Activated naive CD8-positive, alpha-beta T cell treated with anti-CD3 and anti-CD28 coated beads, Interleukin-2, amount 50 U/mL, for 24 hours (primary cell): ENCODE data around the gene TCEAL6.
"Not testable (repeated sequence)": the region's sequence is repeated elsewhere in the genome, so short reads cannot be mapped to it uniquely, and the experiment has no call there.

ENCODE experiments used
- ATAC-seq: fragments of 150-1000 bp; cut with Tn5 transposase; one replicate; pipeline ENCODE4 v1.10.0; 2021
- DNase-seq: peaks from one replicate; pipeline ENCODE4 v3.0.0; 2021
- H3K27ac Mint-ChIP-seq: one replicate; pipeline ENCODE4 v1.8.0; 2021; ENCODE audit warnings: mild to moderate bottlenecking, mixed read lengths
- H3K27me3 Mint-ChIP-seq: one replicate; pipeline ENCODE4 v1.8.0; 2021; ENCODE audit warnings: mixed read lengths
- H3K36me3 Mint-ChIP-seq: one replicate; pipeline ENCODE4 v1.8.0; 2021; ENCODE audit warnings: low read depth, mixed read lengths
- H3K4me1 Mint-ChIP-seq: one replicate; pipeline ENCODE4 v1.8.0; 2021; ENCODE audit warnings: mixed read lengths
- H3K4me3 Mint-ChIP-seq: one replicate; pipeline ENCODE4 v1.8.0; 2021; ENCODE audit warnings: mild to moderate bottlenecking, moderate library complexity, mixed read lengths
- H3K9me3 Mint-ChIP-seq: one replicate; pipeline ENCODE4 v1.8.0; 2021; ENCODE audit warnings: mixed read lengths

The TCEAL6 gene

DNA sequence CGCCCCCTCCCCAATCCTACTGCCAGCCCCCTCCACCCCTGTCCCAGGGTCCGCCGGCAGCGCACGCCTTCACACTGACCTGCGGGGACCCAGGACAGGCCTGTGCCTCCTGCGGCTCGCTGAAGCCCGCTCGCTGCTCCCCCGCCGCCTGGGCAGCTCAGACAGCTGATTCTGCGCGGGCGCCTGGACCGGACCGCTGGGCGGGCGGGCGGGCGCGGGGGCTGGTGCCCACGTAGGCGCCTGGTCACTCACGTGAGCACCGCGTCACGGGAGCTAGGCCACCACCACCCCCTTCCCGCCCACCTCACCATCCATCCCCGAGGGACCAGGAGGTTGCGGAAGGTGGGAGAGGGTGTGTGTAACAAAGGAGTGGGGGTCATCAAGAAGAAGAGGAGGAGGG lies at the start of gene TCEAL6:
TCEAL6 (minus strand) TSS at position 208 of the 400 bp plus-strand sequence.
- not testable (repeated sequence) for H3K4me3 Mint-ChIP-seq, H3K27ac Mint-ChIP-seq, DNase-seq, H3K36me3 Mint-ChIP-seq, ATAC-seq, H3K9me3 Mint-ChIP-seq, H3K4me1 Mint-ChIP-seq
- H3K27me3 Mint-ChIP-seq, result peaks cover 18% of the 10 kb centered on the region

DNA sequence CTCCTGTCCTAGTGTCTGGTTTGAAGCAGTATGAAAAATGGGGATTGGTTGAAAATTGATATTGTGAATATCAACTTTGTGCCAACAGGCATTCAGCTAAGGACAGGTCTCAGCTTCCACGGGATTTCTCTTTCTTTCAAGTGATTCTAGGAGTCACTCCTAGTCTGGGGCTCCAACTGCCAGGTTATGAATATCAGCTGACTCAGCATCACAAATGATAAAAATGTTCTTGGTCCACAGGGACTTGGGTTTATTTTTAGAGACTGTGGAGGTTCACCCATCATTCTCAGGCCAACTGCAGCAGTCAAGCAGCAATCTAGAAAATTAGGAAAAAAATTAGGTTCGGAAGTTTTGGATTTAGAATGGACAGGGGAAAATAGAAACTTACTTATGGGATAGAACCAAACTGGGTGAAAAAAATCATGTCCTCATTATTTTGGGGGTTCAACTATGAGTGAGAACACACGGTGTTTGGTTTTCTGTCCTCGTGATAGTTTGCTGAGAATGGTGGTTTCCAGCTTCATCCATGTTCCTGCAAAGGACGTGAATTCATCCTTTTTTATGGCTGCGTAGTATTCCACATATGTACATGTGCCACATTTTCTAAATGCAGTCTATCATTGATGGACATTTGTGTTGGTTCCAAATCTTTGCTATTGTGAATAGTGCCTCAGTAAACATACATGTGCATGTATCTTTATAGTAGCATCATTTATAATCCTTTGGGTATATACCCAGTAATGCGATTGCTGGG lies 43.9 kb upstream of the TCEAL6 start:
- Mint-ChIP-seq H3K27ac (no peak overlapping the region), H3K4me3 (no peak overlapping the region), H3K9me3 (peaks cover 4% of the 10 kb centered on the region), H3K36me3 (no peaks in the 10 kb centered on the region), H3K27me3 (no peaks in the 10 kb centered on the region), H3K4me1 (no peaks in the 10 kb centered on the region)
- no peak for ATAC-seq
- no peak for DNase-seq

DNA sequence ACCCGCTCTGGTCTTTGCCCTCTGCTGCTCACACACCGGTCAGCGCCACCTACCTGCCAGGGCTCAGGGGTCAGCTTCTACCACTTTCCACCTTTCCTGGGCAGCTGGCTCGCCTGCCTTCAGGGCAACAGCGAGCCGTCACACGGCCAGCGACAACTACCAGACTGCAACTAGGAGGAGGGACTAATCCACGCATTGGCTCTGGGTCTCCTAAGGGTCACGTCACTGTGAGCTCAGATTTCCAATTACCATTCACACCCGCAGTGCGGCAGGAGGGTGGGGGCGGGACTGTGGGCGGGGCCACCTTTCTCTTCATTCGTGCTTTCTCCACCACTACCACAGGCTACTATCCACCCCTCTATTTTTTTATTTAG lies 13.5 kb upstream of the TCEAL6 start, which contains the start of gene BEX5:
BEX5 (minus strand) TSS at position 172 of the 374 bp plus-strand sequence. CDS start 1,712 bp downstream, outside the sequence.
- H3K27me3 Mint-ChIP-seq, result peaks cover 3% of the 10 kb centered on the region
- no peaks in the 10 kb centered on the region for H3K36me3 Mint-ChIP-seq
- peak within 1 kb of the TSS; percentile 91 for H3K4me3 Mint-ChIP-seq
- peaks cover 14% of the 10 kb centered on the region for H3K4me1 Mint-ChIP-seq
- H3K27ac Mint-ChIP-seq, result peak within 1 kb of the TSS; percentile 83
- ATAC-seq (peak; percentile 97), DNase-seq (peak; percentile 23)
- no peaks in the 10 kb centered on the region for H3K9me3 Mint-ChIP-seq

DNA sequence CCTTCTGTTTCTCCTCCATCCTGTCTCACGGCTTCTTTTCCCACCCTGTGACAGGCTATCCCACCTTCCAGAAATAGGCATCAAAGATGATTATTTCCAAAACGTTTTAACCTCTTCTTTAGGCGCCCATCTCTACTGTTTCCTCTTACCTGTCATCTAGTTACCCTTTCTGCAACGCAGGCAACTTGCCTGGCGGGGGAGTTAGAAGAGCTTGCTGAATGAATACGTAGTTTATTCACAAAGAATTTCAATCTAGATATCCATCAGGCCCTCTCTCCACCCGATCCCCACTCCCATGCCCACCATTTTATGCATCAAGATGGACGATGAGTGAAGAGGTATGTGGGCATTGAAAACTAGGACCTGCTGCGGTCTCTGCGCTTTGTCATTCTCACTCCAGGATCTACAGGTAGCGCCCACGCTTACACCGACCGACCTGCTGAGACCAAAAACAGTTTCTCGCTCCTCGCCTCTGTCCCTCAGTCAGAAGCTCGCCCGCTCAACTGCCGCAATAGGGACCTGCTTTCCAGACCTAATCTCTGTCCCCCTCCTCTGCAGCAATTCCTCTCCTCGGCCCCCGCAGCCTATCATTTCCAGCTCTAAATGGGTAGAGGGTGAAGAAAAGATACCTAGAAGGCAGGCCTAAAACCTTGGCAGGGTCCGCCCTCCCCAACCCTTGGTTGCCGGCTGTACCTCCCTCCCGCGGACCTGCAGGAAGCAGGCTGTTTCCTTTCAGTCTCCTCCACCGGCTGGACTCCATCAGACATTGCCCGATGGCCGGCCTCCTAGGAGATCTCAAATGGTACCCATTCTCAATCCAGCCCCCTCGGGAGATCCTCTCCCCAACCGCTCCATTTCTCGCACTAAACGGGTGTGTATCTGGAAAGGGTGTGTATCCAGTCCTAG lies 12.9 kb upstream of the TCEAL6 start:
- DNase-seq (peak; percentile 4), ATAC-seq (peak; percentile 39)
- Mint-ChIP-seq H3K27ac (peak overlapping the region; percentile 83), H3K36me3 (no peaks in the 10 kb centered on the region), H3K4me3 (peak overlapping the region; percentile 91), H3K27me3 (peaks cover 3% of the 10 kb centered on the region), H3K4me1 (peaks cover 14% of the 10 kb centered on the region), H3K9me3 (no peaks in the 10 kb centered on the region)

DNA sequence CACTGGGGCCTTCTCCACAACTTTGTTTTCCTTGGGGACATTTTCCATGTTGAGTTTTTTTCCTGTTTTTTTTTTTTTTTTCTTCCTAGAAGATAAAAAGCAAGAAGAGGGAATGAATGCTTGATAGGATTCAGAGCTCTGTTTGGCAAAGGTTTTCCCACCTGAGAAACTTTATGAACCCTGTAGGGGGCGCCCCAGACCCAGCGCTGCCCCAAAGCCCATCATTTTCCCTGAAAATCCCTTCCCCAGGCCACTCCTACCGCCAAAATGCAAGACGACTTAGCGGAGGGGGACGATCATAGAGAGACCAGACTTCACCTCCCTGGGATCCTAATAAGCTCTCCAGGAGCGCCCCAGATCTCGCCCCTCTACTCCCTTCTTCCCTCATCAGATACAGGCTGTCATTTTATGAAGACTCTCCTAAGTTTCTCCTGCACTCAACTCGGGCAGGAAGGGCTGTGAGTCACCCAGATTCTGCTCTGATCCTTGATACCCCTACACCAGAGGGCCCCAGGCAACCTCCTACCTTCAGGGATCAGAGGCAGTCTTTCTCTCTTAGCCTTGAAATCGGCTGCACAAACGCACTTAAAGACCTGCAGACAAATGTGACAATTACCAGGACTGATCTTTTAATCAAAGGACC lies 12.1 kb upstream of the TCEAL6 start:
- Mint-ChIP-seq H3K27me3 (peaks cover 3% of the 10 kb centered on the region), H3K36me3 (no peaks in the 10 kb centered on the region), H3K9me3 (no peaks in the 10 kb centered on the region), H3K4me1 (peaks cover 14% of the 10 kb centered on the region), H3K27ac (no peak overlapping the region), H3K4me3 (peak overlapping the region; percentile 91)
- ATAC-seq (peak; percentile 18), DNase-seq (peak; percentile 17)

DNA sequence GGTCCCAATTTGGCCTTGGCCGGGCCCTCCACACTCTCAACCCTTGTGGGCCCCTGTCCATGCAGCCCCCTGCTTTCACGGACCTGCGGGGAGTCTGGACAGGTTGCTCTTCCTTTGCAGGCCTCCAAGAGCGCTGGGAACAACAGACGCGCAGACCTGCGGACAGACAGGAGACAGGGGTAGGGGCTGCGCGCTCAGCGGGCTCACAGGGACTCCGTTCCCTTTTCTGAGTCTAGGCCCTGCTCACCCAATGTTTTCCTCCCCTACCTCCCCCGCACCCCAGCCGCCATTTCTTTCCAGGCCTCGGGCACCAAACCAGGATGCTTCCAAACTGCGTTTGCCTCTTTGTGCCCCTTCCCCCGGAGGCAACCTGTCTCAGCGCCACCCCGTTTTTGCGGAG lies 650 bp downstream of the TCEAL6 start:
- H3K27me3 Mint-ChIP-seq, result peaks cover 20% of the 10 kb centered on the region
- not testable (repeated sequence) for H3K4me3 Mint-ChIP-seq, H3K4me1 Mint-ChIP-seq, ATAC-seq, DNase-seq, H3K9me3 Mint-ChIP-seq, H3K27ac Mint-ChIP-seq, H3K36me3 Mint-ChIP-seq

DNA sequence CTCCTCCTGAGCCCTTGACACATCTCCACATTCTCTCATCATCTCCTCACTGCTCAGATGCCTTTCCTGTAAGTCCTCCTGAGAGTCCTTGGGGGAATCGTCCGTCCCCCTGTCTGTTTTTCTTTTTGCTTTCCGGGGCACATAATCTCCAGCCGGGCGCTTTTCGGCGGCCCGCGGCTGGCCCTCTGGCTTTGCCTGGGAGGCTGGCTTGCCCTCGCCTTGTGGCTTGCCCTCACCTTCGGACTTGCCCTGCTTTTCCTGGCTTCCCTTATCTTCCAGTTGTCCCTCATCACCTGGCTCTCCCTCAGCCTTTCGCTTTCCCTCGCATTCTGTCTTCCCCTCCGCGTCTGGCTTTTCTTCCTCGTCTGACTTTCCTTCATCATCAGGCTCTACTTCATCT lies 1.4 kb downstream of the TCEAL6 start:
- H3K36me3 Mint-ChIP-seq, DNase-seq, H3K4me1 Mint-ChIP-seq, ATAC-seq, H3K4me3 Mint-ChIP-seq, H3K27ac Mint-ChIP-seq, H3K9me3 Mint-ChIP-seq: not testable (repeated sequence)
- H3K27me3 Mint-ChIP-seq, result peaks cover 20% of the 10 kb centered on the region

DNA sequence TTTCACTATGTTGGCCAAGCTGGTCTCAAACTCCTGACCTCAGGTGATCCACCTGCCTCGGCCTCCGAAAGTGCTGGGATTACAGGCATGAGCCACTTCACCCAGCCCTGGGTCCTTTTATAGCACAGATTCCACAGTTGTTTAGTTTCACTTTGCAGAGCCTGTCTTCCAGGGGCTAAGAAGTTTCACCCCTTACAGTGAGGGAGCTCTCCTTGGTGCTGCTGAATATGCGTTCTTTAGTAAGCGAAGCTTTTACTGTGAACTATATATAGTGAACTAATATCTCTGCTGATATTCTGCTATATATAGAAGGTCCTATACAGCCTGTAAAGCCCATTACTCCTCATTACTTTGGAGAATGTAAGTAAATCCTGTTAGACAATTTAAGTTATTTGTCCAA lies 4.2 kb downstream of the TCEAL6 start:
- H3K36me3 Mint-ChIP-seq, result no peaks in the 10 kb centered on the region
- H3K27me3 Mint-ChIP-seq, result peaks cover 17% of the 10 kb centered on the region
- ATAC-seq, result no peak
- no peak for DNase-seq
- no peak overlapping the region for H3K4me3 Mint-ChIP-seq
- no peak overlapping the region for H3K27ac Mint-ChIP-seq
- no peaks in the 10 kb centered on the region for H3K4me1 Mint-ChIP-seq
- H3K9me3 Mint-ChIP-seq, result no peaks in the 10 kb centered on the region

DNA sequence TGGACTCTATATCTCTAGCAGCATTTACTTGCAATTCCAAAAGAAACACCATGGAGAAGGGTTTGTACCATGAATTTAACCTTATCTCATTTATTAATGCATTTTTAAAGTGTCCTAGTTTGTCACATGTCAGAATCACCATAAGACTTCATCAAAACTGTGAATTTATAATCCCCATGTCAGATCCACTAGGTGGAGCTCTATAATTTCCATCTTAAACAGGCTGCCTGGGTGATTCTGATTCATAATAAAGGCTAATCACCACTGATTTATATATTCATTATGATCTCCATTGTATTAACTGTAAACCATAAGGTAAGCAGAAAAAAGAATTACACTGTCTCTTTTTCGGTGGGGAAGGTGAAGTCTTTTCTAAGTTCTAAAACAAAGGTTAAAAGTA lies 12.8 kb downstream of the TCEAL6 start:
- H3K9me3 Mint-ChIP-seq, result no peaks in the 10 kb centered on the region
- H3K27ac Mint-ChIP-seq, result no peak overlapping the region
- ATAC-seq (no peak), DNase-seq (no peak)
- no peaks in the 10 kb centered on the region for H3K36me3 Mint-ChIP-seq
- peaks cover 4% of the 10 kb centered on the region for H3K4me1 Mint-ChIP-seq
- H3K27me3 Mint-ChIP-seq, result peaks cover 24% of the 10 kb centered on the region
- H3K4me3 Mint-ChIP-seq, result no peak overlapping the region

DNA sequence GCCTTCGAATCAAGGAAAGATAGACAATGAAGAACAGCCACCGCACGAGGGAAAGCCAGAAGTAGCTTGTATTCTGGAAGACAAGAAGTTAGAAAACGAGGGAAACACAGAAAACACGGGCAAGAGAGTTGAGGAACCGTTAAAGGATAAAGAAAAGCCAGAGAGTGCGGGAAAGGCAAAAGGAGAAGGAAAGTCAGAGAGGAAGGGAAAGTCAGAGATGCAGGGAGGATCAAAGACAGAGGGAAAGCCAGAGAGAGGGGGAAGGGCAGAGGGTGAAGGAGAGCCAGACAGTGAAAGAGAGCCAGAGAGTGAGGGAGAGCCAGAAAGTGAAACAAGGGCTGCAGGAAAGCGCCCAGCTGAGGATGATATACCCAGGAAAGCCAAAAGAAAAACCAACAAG lies 15.4 kb downstream of the TCEAL6 start:
- H3K36me3 Mint-ChIP-seq, result no peaks in the 10 kb centered on the region
- no peaks in the 10 kb centered on the region for H3K9me3 Mint-ChIP-seq
- no peak overlapping the region for H3K27ac Mint-ChIP-seq
- H3K4me1 Mint-ChIP-seq, result peaks cover 4% of the 10 kb centered on the region
- H3K4me3 Mint-ChIP-seq, result no peak overlapping the region
- ATAC-seq (no peak), DNase-seq (no peak)
- peaks cover 24% of the 10 kb centered on the region for H3K27me3 Mint-ChIP-seq

DNA sequence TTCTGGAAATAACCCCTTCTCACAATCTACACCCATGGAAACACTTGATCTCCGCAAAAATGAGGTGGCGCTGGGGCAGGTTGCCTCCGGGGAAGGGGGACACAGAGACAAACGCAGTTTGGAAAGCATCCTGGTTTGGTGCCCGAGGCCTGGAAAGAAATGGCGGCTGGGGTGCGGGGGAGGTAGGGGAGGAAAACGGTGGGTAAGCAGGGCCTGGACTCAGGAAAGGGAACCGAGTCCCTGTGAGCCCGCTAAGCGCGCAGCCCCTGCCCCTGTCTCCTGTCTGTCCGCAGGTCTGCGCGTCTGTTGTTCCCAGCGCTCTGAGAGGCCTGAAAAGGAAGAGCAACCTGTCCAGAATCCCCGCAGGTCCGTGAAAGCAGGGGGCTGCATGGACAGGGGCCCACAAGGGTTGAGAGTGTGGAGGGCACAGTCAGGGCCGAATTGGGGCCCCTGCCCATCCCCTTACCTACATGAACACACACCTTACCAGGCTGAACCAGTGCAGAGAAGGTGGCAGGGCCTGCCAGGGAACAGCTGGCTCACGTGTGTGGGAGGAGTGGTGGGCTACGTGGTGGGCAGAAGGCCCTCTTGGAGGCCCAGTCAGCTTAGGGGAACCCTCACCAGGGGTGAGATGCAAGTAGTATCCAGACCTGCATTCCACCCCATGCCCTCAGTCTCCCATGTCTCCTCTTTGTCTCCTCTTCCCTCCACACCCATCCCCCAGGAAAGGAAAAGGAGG lies 16.0 kb downstream of the TCEAL6 start:
- Mint-ChIP-seq H3K4me3 (peak overlapping the region; percentile 21), H3K27me3 (peaks cover 24% of the 10 kb centered on the region)
- H3K27ac Mint-ChIP-seq, DNase-seq, H3K4me1 Mint-ChIP-seq, ATAC-seq, H3K36me3 Mint-ChIP-seq, H3K9me3 Mint-ChIP-seq: not testable (repeated sequence)

DNA sequence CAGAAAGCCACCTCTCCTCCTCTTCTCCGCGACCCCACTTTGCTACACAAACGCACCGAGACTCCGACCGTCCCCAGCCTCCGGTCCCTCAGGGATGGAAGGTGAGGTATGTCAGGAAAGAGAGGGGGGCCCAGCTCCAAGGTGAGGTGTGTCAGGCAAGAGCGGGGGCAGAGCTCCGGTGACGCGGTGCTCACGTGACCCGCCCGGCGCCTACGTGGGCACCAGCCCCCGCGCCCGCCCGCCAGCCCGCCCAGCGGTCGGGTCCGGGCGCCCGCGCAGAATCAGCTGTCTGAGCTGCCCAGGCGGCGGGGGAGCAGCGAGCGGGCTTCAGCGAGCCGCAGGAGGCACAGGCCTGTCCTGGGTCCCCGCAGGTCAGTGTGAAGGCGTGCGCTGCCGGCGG lies 16.8 kb downstream of the TCEAL6 start, which contains the start of gene TCEAL2:
TCEAL2 (plus strand) TSS at position 244 of the 400 bp plus-strand sequence. CDS start 1,152 bp downstream, outside the sequence.
- not testable (repeated sequence) for DNase-seq, H3K9me3 Mint-ChIP-seq, H3K4me1 Mint-ChIP-seq, ATAC-seq, H3K36me3 Mint-ChIP-seq, H3K27ac Mint-ChIP-seq
- Mint-ChIP-seq H3K4me3 (peak within 1 kb of the TSS; percentile 34), H3K27me3 (peaks cover 22% of the 10 kb centered on the region)

DNA sequence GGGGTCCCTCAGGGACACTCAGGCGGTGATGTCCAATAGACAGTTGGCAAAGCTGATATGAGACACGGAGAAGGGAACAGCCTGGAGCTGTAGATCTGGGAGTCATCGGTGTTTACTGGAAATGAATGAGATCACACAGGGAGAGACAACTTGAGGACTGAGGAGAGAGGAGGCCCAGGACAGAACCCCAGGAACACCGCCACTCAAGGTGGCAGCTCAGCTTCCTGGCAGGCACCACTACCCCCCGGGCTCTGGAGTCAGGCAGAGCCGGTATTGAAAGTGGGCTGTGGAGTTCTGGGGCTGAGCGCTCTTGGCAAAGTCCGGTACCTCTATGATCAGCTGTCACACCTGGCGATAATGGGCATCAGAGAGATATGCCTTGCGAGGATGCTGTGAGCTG lies 17.3 kb downstream of the TCEAL6 start:
- H3K4me1 Mint-ChIP-seq, H3K27ac Mint-ChIP-seq, H3K36me3 Mint-ChIP-seq, ATAC-seq, DNase-seq, H3K9me3 Mint-ChIP-seq: not testable (repeated sequence)
- Mint-ChIP-seq H3K4me3 (peak overlapping the region; percentile 34), H3K27me3 (peaks cover 22% of the 10 kb centered on the region)

DNA sequence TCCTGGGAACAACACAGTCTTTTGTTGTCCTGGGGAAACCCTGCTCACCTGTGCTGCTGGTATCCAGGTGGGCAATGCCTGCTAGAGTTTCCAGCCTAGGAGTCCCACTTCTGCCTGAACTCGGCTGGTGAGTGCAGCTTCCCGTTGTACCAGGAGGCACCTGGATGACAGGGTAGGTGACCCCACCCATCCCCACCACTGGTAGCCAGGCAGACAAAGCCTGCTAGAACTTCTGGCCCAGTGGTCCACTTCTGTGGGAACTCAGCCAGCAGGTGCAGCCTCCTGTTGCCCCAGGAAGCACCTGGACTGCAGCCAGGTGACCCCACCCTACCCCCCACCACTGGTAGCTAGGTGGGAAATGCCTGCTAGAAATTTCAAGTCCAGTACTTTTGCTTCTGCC lies 26.5 kb downstream of the TCEAL6 start:
- Mint-ChIP-seq H3K4me3 (no peak overlapping the region), H3K27me3 (peaks cover 2% of the 10 kb centered on the region), H3K4me1 (no peaks in the 10 kb centered on the region), H3K9me3 (no peaks in the 10 kb centered on the region), H3K27ac (no peak overlapping the region), H3K36me3 (no peaks in the 10 kb centered on the region)
- ATAC-seq, result no peak
- no peak for DNase-seq
